ENCODE measurements around the gene ITSN2.

Gene ITSN2

GRCh38 chr2:24336811-24337210, 23.5 kb downstream of the ITSN2 start:
- H3K4me3 ChIP-seq (replicated peaks; ENCODE audit: low read depth, low read length): no peak overlapping the region
- no peak for TF ChIP-seq CTCF (IDR thresholded peaks at IDR 0.05; ENCODE audit: insufficient read depth, low read length, poor library complexity, severe bottlenecking)
- H3K36me3 ChIP-seq (ENCODE audit: control insufficient read depth, insufficient read depth, low read length): no peaks in the 10 kb centered on the region
- H3K27me3 ChIP-seq (replicated peaks; ENCODE audit: control insufficient read depth, insufficient read depth, low read length): no peaks in the 10 kb centered on the region
- no peak for DNase-seq (ENCODE audit: extremely low read depth, insufficient read length)

- Histone ChIP-seq H3K27me3 (replicated peaks; ENCODE audit: control insufficient read depth, insufficient read depth, low read length) (no peaks in the 10 kb centered on the region), H3K36me3 (ENCODE audit: control insufficient read depth, insufficient read depth, low read length) (no peaks in the 10 kb centered on the region), H3K4me3 (replicated peaks; ENCODE audit: low read depth, low read length) (no peak overlapping the region)
- no peak for DNase-seq (ENCODE audit: extremely low read depth, insufficient read length)
- no peak for TF ChIP-seq CTCF (IDR thresholded peaks at IDR 0.05; ENCODE audit: insufficient read depth, low read length, poor library complexity, severe bottlenecking)
These were observed 26.1 kb downstream of the ITSN2 start for GRCh38 chr2:24334245-24334633.

- H3K4me3 ChIP-seq (replicated peaks; ENCODE audit: low read depth, low read length): no peak overlapping the region
- no peak for TF ChIP-seq CTCF (IDR thresholded peaks at IDR 0.05; ENCODE audit: insufficient read depth, low read length, poor library complexity, severe bottlenecking)
- H3K27me3 ChIP-seq (replicated peaks; ENCODE audit: control insufficient read depth, insufficient read depth, low read length): no peaks in the 10 kb centered on the region
- DNase-seq (ENCODE audit: extremely low read depth, insufficient read length): no peak
- no peaks in the 10 kb centered on the region for H3K36me3 ChIP-seq (ENCODE audit: control insufficient read depth, insufficient read depth, low read length)
These were observed 27.4 kb downstream of the ITSN2 start for GRCh38 chr2:24332791-24333540.

GRCh38 chr2:24330161-24330560, 30.2 kb downstream of the ITSN2 start:
- no peak for TF ChIP-seq CTCF (IDR thresholded peaks at IDR 0.05; ENCODE audit: insufficient read depth, low read length, poor library complexity, severe bottlenecking)
- no peaks in the 10 kb centered on the region for H3K27me3 ChIP-seq (replicated peaks; ENCODE audit: control insufficient read depth, insufficient read depth, low read length)
- H3K4me3 ChIP-seq (replicated peaks; ENCODE audit: low read depth, low read length): peak overlapping the region; percentile 32
- H3K36me3 ChIP-seq (ENCODE audit: control insufficient read depth, insufficient read depth, low read length): no peaks in the 10 kb centered on the region
- DNase-seq (ENCODE audit: extremely low read depth, insufficient read length): peak; percentile 47

GRCh38 chr2:24329700-24330099, 30.6 kb downstream of the ITSN2 start:
- Histone ChIP-seq H3K4me3 (replicated peaks; ENCODE audit: low read depth, low read length) (no peak overlapping the region; the same call in 1 of the 2 replicates), H3K27me3 (replicated peaks; ENCODE audit: control insufficient read depth, insufficient read depth, low read length) (no peaks in the 10 kb centered on the region), H3K36me3 (ENCODE audit: control insufficient read depth, insufficient read depth, low read length) (no peaks in the 10 kb centered on the region)
- no peak for TF ChIP-seq CTCF (IDR thresholded peaks at IDR 0.05; ENCODE audit: insufficient read depth, low read length, poor library complexity, severe bottlenecking)
- peak; percentile 46 for DNase-seq (ENCODE audit: extremely low read depth, insufficient read length)

Data from GM06990 (cell line).